GM21723 (cell line): Measurements from ENCODE around the gene SEMA5A.

Experiments
- ATAC-seq: cut with Tn5 transposase; IDR thresholded peaks from one replicate; pipeline ENCODE4 v1.9.1; 2021; ENCODE audit warnings: mild to moderate bottlenecking, moderate library complexity; ENCODE audit not compliant: unreplicated experiment

SEMA5A gene

GRCh38 chr5:9547122-9547947, 1.5 kb upstream of the SEMA5A start:
- ATAC-seq: no peak

DNA sequence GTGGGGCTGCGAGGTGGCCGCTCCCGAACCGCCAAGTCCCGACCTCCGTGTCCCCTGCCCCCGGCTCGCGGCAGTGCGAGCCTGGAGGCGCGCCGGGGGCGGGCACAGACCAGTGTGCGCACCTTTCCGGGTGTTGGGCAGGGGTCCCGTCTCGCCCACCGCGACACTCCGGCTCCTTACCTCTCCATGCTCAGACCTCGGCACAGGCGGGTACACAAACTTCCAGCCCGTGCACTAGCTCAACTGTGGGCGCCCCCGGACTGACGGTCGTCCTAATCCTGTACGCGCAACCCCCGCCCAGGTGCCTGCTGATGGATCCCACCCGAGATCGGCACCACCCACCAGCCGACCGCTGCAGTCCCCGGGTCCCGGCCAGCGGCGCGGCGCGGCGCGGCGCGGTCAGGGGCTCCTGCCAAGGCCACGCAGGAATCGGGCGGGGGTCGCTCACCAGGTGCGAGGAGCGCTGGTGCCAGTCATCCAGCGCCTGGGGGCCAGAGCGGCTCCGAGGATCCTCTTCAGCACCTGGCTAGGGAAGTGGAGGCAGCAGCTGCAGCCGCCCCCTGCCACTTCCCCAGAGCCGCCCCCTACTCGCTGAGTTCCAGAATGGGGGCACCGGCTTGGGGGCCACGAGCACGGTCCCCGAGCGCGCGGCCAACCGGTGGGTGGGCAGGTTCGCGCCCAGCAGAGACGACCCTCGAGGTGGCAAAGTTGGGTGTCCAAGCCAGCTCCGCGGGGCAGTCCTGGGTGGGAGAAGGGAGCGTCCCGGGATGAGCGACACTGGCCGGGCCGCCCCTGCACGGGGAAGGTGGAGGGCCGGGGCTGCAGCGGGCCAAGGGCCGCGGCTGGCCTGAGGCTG, 511 bp downstream of the SEMA5A start:
- no peak for ATAC-seq

GRCh38 chr5:9544502-9545135, 1.3 kb downstream of the SEMA5A start:
- ATAC-seq: peak; percentile 58

DNA sequence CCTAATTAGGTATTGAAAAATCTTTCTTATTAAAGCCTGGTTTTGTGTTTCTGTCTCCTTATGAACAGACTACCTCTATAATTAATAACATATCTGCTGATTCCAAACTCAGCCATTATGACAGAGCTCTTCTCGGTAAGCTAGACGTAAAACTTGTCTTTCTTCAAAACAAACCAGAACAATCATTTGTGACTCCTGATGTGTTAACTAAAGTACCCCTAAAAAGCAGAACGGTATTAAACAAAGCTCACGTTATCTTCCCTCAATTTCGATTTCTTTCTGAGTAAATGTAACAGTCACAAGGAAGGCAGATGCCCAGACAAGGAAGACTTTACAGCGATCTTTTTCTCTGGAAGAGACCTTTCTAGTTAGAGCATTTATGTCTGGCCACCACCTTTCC, 1.8 kb downstream of the SEMA5A start:
- ATAC-seq: no peak

GRCh38 chr5:9543311-9543920, 2.5 kb downstream of the SEMA5A start:
- no peak for ATAC-seq

DNA sequence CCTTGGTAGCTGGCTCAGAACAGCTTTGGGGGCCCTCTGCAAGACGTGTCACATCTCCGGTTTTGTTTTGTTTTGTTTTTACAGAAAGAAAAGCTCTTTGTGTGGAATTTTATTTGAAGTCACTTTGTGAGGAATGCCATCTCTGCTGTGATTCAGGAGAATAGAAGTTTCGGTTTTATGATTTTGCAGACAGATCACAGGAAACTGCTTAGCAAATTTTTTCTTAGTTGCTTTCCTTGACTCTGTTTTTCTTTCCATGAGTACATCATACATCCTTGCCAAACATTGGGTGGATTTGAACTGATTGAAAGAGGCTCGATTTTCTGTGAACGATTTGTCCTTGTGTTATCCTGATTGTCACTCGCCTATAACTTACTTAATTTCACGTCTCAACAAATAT, 5.1 kb downstream of the SEMA5A start:
- no peak for ATAC-seq

- ATAC-seq: no peak
Observed at GRCh38 chr5:9538504-9538903, 7.4 kb downstream of the SEMA5A start.

DNA sequence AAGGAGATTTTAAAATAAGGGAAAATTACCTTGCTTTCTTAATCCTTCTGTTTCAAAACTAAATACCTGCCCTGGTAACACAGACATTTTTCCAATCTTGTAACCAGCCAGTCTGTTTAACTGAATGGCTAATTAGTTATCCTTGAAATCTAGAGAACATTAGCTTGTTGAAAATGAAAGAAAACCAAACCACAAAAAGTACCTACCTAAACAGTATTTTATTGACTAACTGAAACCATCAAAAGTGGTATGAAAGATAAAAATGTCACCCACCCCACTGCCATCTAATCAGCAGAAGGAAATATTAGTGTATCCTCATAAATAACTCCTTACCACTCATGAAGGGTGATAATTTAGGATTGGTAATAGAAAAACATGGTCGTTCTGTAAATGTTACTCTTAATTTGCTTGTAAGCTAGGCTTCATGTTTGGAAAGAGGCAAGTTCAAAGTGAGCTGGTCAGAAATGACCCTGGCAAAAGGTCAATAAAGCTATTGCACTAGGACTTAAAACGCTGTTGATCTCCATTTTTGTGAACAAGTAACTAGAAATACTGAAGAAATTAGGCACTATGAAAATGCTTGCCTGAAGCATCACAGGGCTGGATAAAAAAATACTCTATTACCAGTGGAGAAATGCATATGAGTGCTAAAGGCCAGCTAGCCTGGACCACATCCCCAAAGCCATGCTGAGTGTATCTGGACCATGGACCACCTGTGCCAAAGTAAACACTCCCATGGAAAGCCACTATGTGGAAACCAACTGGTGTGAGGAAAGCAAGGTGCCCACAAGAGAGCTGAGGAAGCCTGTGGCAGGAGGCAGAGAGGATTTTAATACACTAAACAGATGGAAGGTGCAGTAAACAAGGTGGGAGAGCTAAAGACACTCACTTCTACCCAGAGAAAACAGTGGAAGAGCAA, 8.4 kb downstream of the SEMA5A start:
- ATAC-seq: no peak

GRCh38 chr5:9536717-9537116, 9.2 kb downstream of the SEMA5A start:
- no peak for ATAC-seq

GRCh38 chr5:9534881-9535517, 10.9 kb downstream of the SEMA5A start:
- no peak for ATAC-seq

- no peak for ATAC-seq
Observed at GRCh38 chr5:9533562-9534364, 12.1 kb downstream of the SEMA5A start.

- ATAC-seq: no peak
Observed at GRCh38 chr5:9533096-9533495, 12.8 kb downstream of the SEMA5A start.

DNA sequence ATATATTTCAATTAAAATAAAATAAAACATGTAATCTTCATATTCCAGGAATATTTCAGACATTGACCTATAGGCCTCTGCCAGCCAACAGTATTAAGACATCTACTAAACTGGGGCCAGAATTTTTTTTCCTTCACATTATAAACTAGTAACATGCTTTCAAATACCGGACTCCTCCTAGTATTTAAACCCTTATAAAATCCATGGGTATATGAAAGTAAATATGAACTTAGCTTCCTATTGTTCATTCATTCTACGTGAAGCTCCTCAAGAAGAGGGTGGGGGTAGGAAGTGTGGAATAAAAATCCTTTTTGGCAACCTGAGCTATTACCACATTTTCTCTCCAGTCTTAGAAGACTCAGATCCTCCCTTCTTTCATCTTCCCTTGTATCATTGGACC, 16.4 kb downstream of the SEMA5A start:
- ATAC-seq: no peak

GRCh38 chr5:9529041-9529480, 16.8 kb downstream of the SEMA5A start:
- ATAC-seq: no peak

DNA sequence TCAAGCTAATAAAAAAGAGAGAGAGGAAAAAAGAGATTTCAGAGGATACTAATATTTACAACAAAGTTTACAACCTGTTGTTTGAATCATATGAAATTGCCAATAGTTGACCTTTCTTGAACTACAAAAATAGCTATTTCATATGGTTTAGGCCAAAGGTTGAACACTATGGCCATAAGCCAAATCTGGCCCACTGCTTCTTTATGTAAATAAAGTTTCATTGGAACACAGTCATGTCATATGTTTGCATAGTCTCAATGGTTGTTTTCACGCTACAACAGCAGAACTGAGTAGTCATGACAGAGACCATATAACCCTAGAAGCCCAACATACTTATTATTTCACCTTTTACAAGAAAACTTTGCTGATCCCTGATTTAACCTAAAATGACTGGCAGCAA, 20.9 kb downstream of the SEMA5A start:
- ATAC-seq: no peak

GRCh38 chr5:9523090-9523823, 22.6 kb downstream of the SEMA5A start:
- ATAC-seq: no peak

- no peak for ATAC-seq
Observed at GRCh38 chr5:9519537-9519936, 26.3 kb downstream of the SEMA5A start.

DNA sequence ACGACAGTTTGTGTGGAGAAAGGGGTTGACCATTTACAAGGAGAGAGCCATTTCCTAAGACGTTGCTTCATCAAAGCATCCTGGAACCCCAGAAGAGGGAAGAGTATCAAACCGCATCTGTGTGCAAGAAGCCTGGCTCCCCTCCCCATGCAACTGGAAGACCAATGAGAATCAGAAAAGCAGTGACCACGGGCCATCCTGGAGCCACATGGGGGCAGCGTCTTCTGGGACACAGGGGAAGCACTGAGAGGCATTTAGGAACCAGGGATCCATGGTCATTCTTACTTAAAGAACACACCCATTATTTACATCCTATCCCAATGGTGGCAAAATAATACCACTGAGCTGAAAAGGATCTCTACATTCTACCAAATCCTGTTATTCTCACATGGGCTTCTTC, 29.3 kb downstream of the SEMA5A start:
- ATAC-seq: no peak
